SK-N-SH (cell line): ENCODE measurements around the gene C13orf46. TPM values are rescaled to one million over a fixed set of nuclear protein-coding genes. Genes with fewer than 3 reads are reported as not detected.
"Not testable (repeated sequence)": the region's sequence is repeated elsewhere in the genome, so short reads cannot be mapped to it uniquely, and the experiment has no call there.

Source experiments
- CTCF ChIA-PET: fragments of 300-600, 350-600 bp; formaldehyde crosslinking; extraction: SDS; loops from one replicate; lab custom pipeline; 2021; lab: Yijun Ruan, JAX
- POLR2A ChIA-PET: fragments of 350-600 bp; sonication (Branson Sonifier 250); formaldehyde crosslinking; extraction: SDS; loops from one replicate; lab custom pipeline; 2020; ENCODE audit warnings: antibody characterized with exemption, inconsistent platforms; lab: Yijun Ruan, JAX
- DNase-seq: peaks from one replicate; pipeline ENCODE4 v3.0.0; 2012
- H2AFZ ChIP-seq: fragments of 200-600 bp; sonication (generic); 2 replicates; pipeline ENCODE4 v1.8.1; 2016; ENCODE audit warnings: antibody characterized with exemption, mild to moderate bottlenecking, low read depth
- H3F3A ChIP-seq: fragments of 200-600 bp; sonication (generic); replicated peaks from 2 replicates; pipeline ENCODE3; 2016; ENCODE audit warnings: antibody characterized with exemption, mild to moderate bottlenecking; ENCODE audit not compliant: insufficient read depth
- H3K27ac ChIP-seq, 2 experiments: fragments of 200-500 bp in 1 of 2; fragments of 200-600 bp in 1 of 2; sonication (Bioruptor generic) in 1 of 2; sonication (generic), shearing (Covaris generic) in 1 of 2; 2 replicates each; pipeline versions ENCODE4 v1.5.1 to v1.6.1; 2014 to 2016; ENCODE audit warnings: low read depth in 2 of 2, inconsistent platforms in 1 of 2, low read length in 1 of 2, mild to moderate bottlenecking in 1 of 2, mixed read lengths in 1 of 2
- H3K27me3 ChIP-seq: fragments of 200-600 bp; sonication (generic), shearing (Covaris generic); 2 replicates; pipeline ENCODE4 v1.6.1; 2016; ENCODE audit warnings: mixed run types; ENCODE audit not compliant: insufficient read depth
- H3K36me3 ChIP-seq, 2 experiments: fragments of 200-500 bp in 1 of 2; fragments of 200-600 bp in 1 of 2; sonication (Bioruptor generic) in 1 of 2; sonication (generic) in 1 of 2; replicated peaks in 1 of 2; 2 replicates each; pipeline versions ENCODE3 to v1.5.1; 2014 to 2016; ENCODE audit warnings: low read length in 1 of 2, mild to moderate bottlenecking in 1 of 2; ENCODE audit not compliant: insufficient read depth in 2 of 2, control insufficient read depth in 1 of 2
- H3K4me1 ChIP-seq, 2 experiments: fragments of 200-500 bp in 1 of 2; fragments of 200-600 bp in 1 of 2; sonication (Bioruptor generic) in 1 of 2; sonication (generic), shearing (Covaris generic) in 1 of 2; 2 replicates each; pipeline versions ENCODE4 v1.5.1 to v1.6.1; 2014 to 2016; ENCODE audit warnings: low read depth in 1 of 2, low read length in 1 of 2, mixed run types in 1 of 2; ENCODE audit not compliant: insufficient read depth in 2 of 2, control insufficient read depth in 1 of 2
- H3K4me2 ChIP-seq: fragments of 200-600 bp; sonication (generic), shearing (Covaris generic); 2 replicates; pipeline ENCODE4 v1.6.1; 2017; ENCODE audit warnings: mixed run types
- H3K4me3 ChIP-seq, 2 experiments: fragments of 200-500 bp in 1 of 2; fragments of 200-600 bp in 1 of 2; sonication (Bioruptor generic) in 1 of 2; sonication (generic), shearing (Covaris generic) in 1 of 2; 2 replicates each; pipeline versions ENCODE4 v1.5.1 to v1.8.1; 2014 to 2016; ENCODE audit warnings: low read depth in 2 of 2, inconsistent platforms in 1 of 2, low read length in 1 of 2, mild to moderate bottlenecking in 1 of 2, mixed read lengths in 1 of 2, moderate library complexity in 1 of 2
- H3K79me2 ChIP-seq: fragments of 200-600 bp; sonication (generic); 2 replicates; pipeline ENCODE4 v1.8.1; 2017; ENCODE audit warnings: mild to moderate bottlenecking; ENCODE audit not compliant: insufficient read depth
- H3K9ac ChIP-seq: fragments of 200-600 bp; sonication (generic); 2 replicates; pipeline ENCODE4 v1.6.1; 2017; ENCODE audit warnings: mixed run types
- H3K9me2 ChIP-seq: fragments of 200-600 bp; sonication (generic); 2 replicates; pipeline ENCODE4 v1.6.1; 2017; ENCODE audit warnings: mixed run types
- H3K9me3 ChIP-seq: fragments of 200-600 bp; sonication (generic); 2 replicates; pipeline ENCODE4 v1.6.1; 2017; ENCODE audit warnings: mixed run types, mild to moderate bottlenecking, moderate library complexity
- H4K20me1 ChIP-seq: fragments of 200-600 bp; sonication (generic); 2 replicates; pipeline ENCODE4 v1.6.1; 2017; ENCODE audit warnings: mild to moderate bottlenecking, mixed run types; ENCODE audit not compliant: insufficient read depth
- GATA2 ChIP-seq: sonication (generic); formaldehyde crosslinking; IDR thresholded peaks from 2 replicates; pipeline ENCODE4 v1.5.0; 2020; ENCODE audit warnings: mild to moderate bottlenecking, missing genetic modification reagents
- MXI1 ChIP-seq: IDR thresholded peaks from 2 replicates; pipeline ENCODE4 v1.6.1; 2012; ENCODE audit warnings: mild to moderate bottlenecking, low read depth, low read length, improper control_type of control experiment
- RAD21 ChIP-seq: IDR thresholded peaks from 2 replicates; pipeline ENCODE4 v1.6.1; 2012; ENCODE audit warnings: mild to moderate bottlenecking, low read length
- SMC3 ChIP-seq: IDR thresholded peaks from 2 replicates; pipeline ENCODE4 v1.6.1; 2012; ENCODE audit warnings: low read depth, low read length, improper control_type of control experiment
- TEAD4 ChIP-seq: IDR thresholded peaks from 2 replicates; pipeline ENCODE4 v1.4.0; 2012; ENCODE audit warnings: mild to moderate bottlenecking, borderline replicate concordance; ENCODE audit not compliant: insufficient read depth
- USF1 ChIP-seq: IDR thresholded peaks from 2 replicates; pipeline ENCODE4 v1.4.0; 2012; ENCODE audit warnings: low read depth, borderline replicate concordance
- ZBTB33 ChIP-seq: IDR thresholded peaks from 2 replicates; pipeline ENCODE4 v1.4.0; 2012; ENCODE audit warnings: low read depth, borderline replicate concordance
- WGBS: methylation state at CpG from one replicate; pipeline ENCODE4 v1.1.6; 2017; ENCODE audit warnings: low lambda C conversion rate; 5-methylcytosine and 5-hydroxymethylcytosine counted together
- polyA plus RNA-seq, 3 experiments: library from polyadenylated mRNA; depleted of rRNA; stranded (reverse); fragments of >200 nt; gene quantifications; 2 replicates each; pipeline ENCODE4 v1.2.3, GENCODE V29; 2012

The C13orf46 gene
- polyA plus RNA-seq, 1 of the 3 experiments (the other 2 are of a cell fraction): 1.7 TPM

GRCh38 chr13:113914333-113915011 lies 59.4 kb downstream of the C13orf46 start:
- TF ChIP-seq TEAD4: no peak
- no peak for TF ChIP-seq USF1
- TF ChIP-seq MXI1: no peak
- no peak for TF ChIP-seq RAD21
- TF ChIP-seq ZBTB33: no peak
- no peak for TF ChIP-seq GATA2
- no peak for TF ChIP-seq SMC3
- Histone ChIP-seq H3K36me3 (peaks cover 0 to 4% of the 10 kb centered on the region in 2 experiments), H2AFZ (no peak overlapping the region), H4K20me1 (no peaks in the 10 kb centered on the region), H3K4me3 (no peak overlapping the region), H3K79me2 (no peaks in the 10 kb centered on the region), H3K9ac (no peak overlapping the region), H3K4me2 (no peak overlapping the region), H3K27ac (no peak overlapping the region), H3K9me2 (no peaks in the 10 kb centered on the region), H3K4me1 (no peaks in the 10 kb centered on the region), H3K27me3 (no peaks in the 10 kb centered on the region), H3F3A (peaks cover 7% of the 10 kb centered on the region), H3K9me3 (peaks cover 12% of the 10 kb centered on the region)
- DNase-seq: no peak
- ChIA-PET CTCF (no interaction called here), POLR2A (no interaction called here)
- 75% methylated on average over 20 of the region's 24 CpGs for WGBS

GRCh38 chr13:113913838-113914237 lies 60.0 kb downstream of the C13orf46 start:
- H3K9ac ChIP-seq, H3K27me3 ChIP-seq, H3K4me1 ChIP-seq, POLR2A ChIA-PET, H3K4me2 ChIP-seq, H3K36me3 ChIP-seq, H4K20me1 ChIP-seq, H3K79me2 ChIP-seq, CTCF ChIA-PET, H3F3A ChIP-seq, H2AFZ ChIP-seq, DNase-seq, H3K9me2 ChIP-seq, H3K27ac ChIP-seq, H3K4me3 ChIP-seq: not testable (repeated sequence)
- H3K9me3 ChIP-seq: peaks cover 12% of the 10 kb centered on the region
- WGBS: 87% methylated on average over 22 of the region's 22 CpGs

GRCh38 chr13:113913408-113913807 lies 60.5 kb downstream of the C13orf46 start:
- H3K27ac ChIP-seq, H3K9ac ChIP-seq: not testable (repeated sequence)
- 52% methylated on average over 8 of the region's 8 CpGs for WGBS

More at GRCh38 chr13:113913408-113913807, 60.5 kb downstream of the C13orf46 start:
- H3K36me3 ChIP-seq, DNase-seq, H3K4me1 ChIP-seq, H3K79me2 ChIP-seq, H4K20me1 ChIP-seq, CTCF ChIA-PET, H3K27me3 ChIP-seq, H3K9me2 ChIP-seq, H3K4me2 ChIP-seq, POLR2A ChIA-PET, H3K4me3 ChIP-seq, H3F3A ChIP-seq, H2AFZ ChIP-seq: not testable (repeated sequence)
- H3K9me3 ChIP-seq: peaks cover 12% of the 10 kb centered on the region
